Measurements from ENCODE around the gene FAM78A. TPM values are rescaled to one million over a fixed set of nuclear protein-coding genes. Genes with fewer than 3 reads are reported as not detected.
A peak's percentile ranks its signal among the peaks of the same experiment; 100 is the strongest.

The FAM78A gene
- total RNA-seq, result 100 to 1,000 TPM in 1 of 2 experiments, 10 to 100 TPM in 1; 99.2 to 101 TPM

- Mint-ChIP-seq H3K9me3 (ENCODE audit: insufficient read depth) (no peaks in the 10 kb centered on the region), H3K27ac (peak within 1 kb of the TSS; percentile 99), H3K4me3 (peak within 1 kb of the TSS; percentile 99), H3K4me1 (ENCODE audit: low read depth) (peaks cover 30% of the 10 kb centered on the region), H3K27me3 (ENCODE audit: low read depth) (peaks cover 4% of the 10 kb centered on the region), H3K36me3 (ENCODE audit: low read depth) (peaks cover 52% of the 10 kb centered on the region)
- ATAC-seq (no peak), DNase-seq (peak; percentile 63)
- POLR2A ChIA-PET, result interaction anchor here (0.5 to 11.6 kb wide), 4 partner anchors 9 to 205 kb away, joined by 4 to 330 read pairs (median 12); no protein-coding TSS in a partner anchor
- CTCF ChIA-PET, result interaction anchor here (1.6 to 11.6 kb wide), 3 partner anchors 9 to 98 kb away, joined by 6 to 163 read pairs (median 19); no protein-coding TSS in a partner anchor
Measured at GRCh38 chr9:131276094-131276888, at the start of gene FAM78A. Gene FAM78A, minus strand, starts transcription at chr9:131276510. Its CDS starts 331 bp downstream, at chr9:131276179.

GRCh38 chr9:131324736-131325679, 48.7 kb upstream of the FAM78A start:
- no peaks in the 10 kb centered on the region for H3K9me3 Mint-ChIP-seq (ENCODE audit: insufficient read depth)
- H3K4me3 Mint-ChIP-seq, result no peak overlapping the region
- no peak for ATAC-seq
- H3K27me3 Mint-ChIP-seq (ENCODE audit: low read depth), result peaks cover 4% of the 10 kb centered on the region
- CTCF ChIA-PET, result interaction anchor here (0.9 to 1.2 kb wide), 3 partner anchors 11 to 145 kb away, joined by 3 to 4 read pairs (median 3); no protein-coding TSS in a partner anchor
- no peak overlapping the region for H3K27ac Mint-ChIP-seq
- POLR2A ChIA-PET, result no interaction called here
- no peaks in the 10 kb centered on the region for H3K36me3 Mint-ChIP-seq (ENCODE audit: low read depth)
- no peak for DNase-seq
- H3K4me1 Mint-ChIP-seq (ENCODE audit: low read depth), result no peaks in the 10 kb centered on the region

GRCh38 chr9:131323629-131324028, 47.3 kb upstream of the FAM78A start:
- Mint-ChIP-seq H3K27ac (no peak overlapping the region), H3K36me3 (ENCODE audit: low read depth) (no peaks in the 10 kb centered on the region), H3K4me3 (no peak overlapping the region), H3K27me3 (ENCODE audit: low read depth) (peaks cover 1% of the 10 kb centered on the region), H3K9me3 (ENCODE audit: insufficient read depth) (no peaks in the 10 kb centered on the region), H3K4me1 (ENCODE audit: low read depth) (no peaks in the 10 kb centered on the region)
- ATAC-seq (no peak), DNase-seq (no peak)
- ChIA-PET POLR2A (no interaction called here), CTCF (no interaction called here)

- Mint-ChIP-seq H3K27me3 (ENCODE audit: low read depth) (no peaks in the 10 kb centered on the region), H3K36me3 (ENCODE audit: low read depth) (no peaks in the 10 kb centered on the region), H3K4me3 (no peak overlapping the region), H3K4me1 (ENCODE audit: low read depth) (no peaks in the 10 kb centered on the region), H3K9me3 (ENCODE audit: insufficient read depth) (no peaks in the 10 kb centered on the region), H3K27ac (no peak overlapping the region)
- CTCF ChIA-PET, result interaction anchor here (0.7 kb wide), 1 partner anchor 167 kb away, joined by 3 read pairs; no protein-coding TSS in a partner anchor
- DNase-seq, result no peak
- no peak for ATAC-seq
- POLR2A ChIA-PET, result no interaction called here
Measured at GRCh38 chr9:131320031-131320685, 43.8 kb upstream of the FAM78A start.

- Mint-ChIP-seq H3K27ac (no peak overlapping the region), H3K9me3 (ENCODE audit: insufficient read depth) (no peaks in the 10 kb centered on the region), H3K4me3 (no peak overlapping the region), H3K27me3 (ENCODE audit: low read depth) (no peaks in the 10 kb centered on the region), H3K4me1 (ENCODE audit: low read depth) (no peaks in the 10 kb centered on the region), H3K36me3 (ENCODE audit: low read depth) (no peaks in the 10 kb centered on the region)
- ChIA-PET POLR2A (no interaction called here), CTCF (no interaction called here)
- DNase-seq, result no peak
- ATAC-seq, result no peak
Measured at GRCh38 chr9:131319486-131319885, 43.2 kb upstream of the FAM78A start.

- H3K27me3 Mint-ChIP-seq (ENCODE audit: low read depth), result no peaks in the 10 kb centered on the region
- CTCF ChIA-PET, result interaction anchor here (0.7 to 0.9 kb wide), 2 partner anchors 9 to 18 kb away, joined by 3 read pairs; no protein-coding TSS in a partner anchor
- no peak for DNase-seq
- no peaks in the 10 kb centered on the region for H3K4me1 Mint-ChIP-seq (ENCODE audit: low read depth)
- no peak overlapping the region for H3K27ac Mint-ChIP-seq
- ATAC-seq, result no peak
- no peak overlapping the region for H3K4me3 Mint-ChIP-seq
- H3K9me3 Mint-ChIP-seq (ENCODE audit: insufficient read depth), result no peaks in the 10 kb centered on the region
- H3K36me3 Mint-ChIP-seq (ENCODE audit: low read depth), result no peaks in the 10 kb centered on the region
- POLR2A ChIA-PET, result no interaction called here
Measured at GRCh38 chr9:131318231-131319085, 42.1 kb upstream of the FAM78A start.

GRCh38 chr9:131312822-131313770, 36.8 kb upstream of the FAM78A start:
- no peak overlapping the region for H3K27ac Mint-ChIP-seq

GRCh38 chr9:131312246-131312645, 35.9 kb upstream of the FAM78A start:
- ChIA-PET POLR2A (no interaction called here), CTCF (interaction anchor here (2.1 kb wide), 1 partner anchor 134 kb away, joined by 7 read pairs; no protein-coding TSS in a partner anchor)
- ATAC-seq, result no peak
- H3K36me3 Mint-ChIP-seq (ENCODE audit: low read depth), result no peaks in the 10 kb centered on the region
- H3K27ac Mint-ChIP-seq, result no peak overlapping the region
- H3K9me3 Mint-ChIP-seq (ENCODE audit: insufficient read depth), result no peaks in the 10 kb centered on the region
- H3K4me3 Mint-ChIP-seq, result no peak overlapping the region
- DNase-seq, result no peak
- no peaks in the 10 kb centered on the region for H3K27me3 Mint-ChIP-seq (ENCODE audit: low read depth)
- H3K4me1 Mint-ChIP-seq (ENCODE audit: low read depth), result peaks cover 11% of the 10 kb centered on the region

More at GRCh38 chr9:131312822-131313770, 36.8 kb upstream of the FAM78A start:
- Mint-ChIP-seq H3K4me1 (ENCODE audit: low read depth) (peaks cover 11% of the 10 kb centered on the region), H3K36me3 (ENCODE audit: low read depth) (no peaks in the 10 kb centered on the region), H3K4me3 (no peak overlapping the region), H3K9me3 (ENCODE audit: insufficient read depth) (no peaks in the 10 kb centered on the region), H3K27me3 (ENCODE audit: low read depth) (no peaks in the 10 kb centered on the region)
- CTCF ChIA-PET, result no interaction called here
- POLR2A ChIA-PET, result no interaction called here
- no peak for DNase-seq
- ATAC-seq, result no peak

- Mint-ChIP-seq H3K27ac (peak overlapping the region; percentile 86), H3K4me3 (peak overlapping the region; percentile 40), H3K4me1 (ENCODE audit: low read depth) (peaks cover 11% of the 10 kb centered on the region), H3K9me3 (ENCODE audit: insufficient read depth) (no peaks in the 10 kb centered on the region), H3K27me3 (ENCODE audit: low read depth) (no peaks in the 10 kb centered on the region), H3K36me3 (ENCODE audit: low read depth) (no peaks in the 10 kb centered on the region)
- DNase-seq, result peak; percentile 79
- POLR2A ChIA-PET, result interaction anchor here (0.5 to 0.9 kb wide), 4 partner anchors 55 to 209 kb away, joined by 3 read pairs; partner anchors contain the start of gene NUP214
- CTCF ChIA-PET, result interaction anchor here (1.3 to 2.1 kb wide), 3 partner anchors 25 to 133 kb away, joined by 3 to 7 read pairs (median 7); no protein-coding TSS in a partner anchor
- peak; percentile 94 for ATAC-seq
Measured at GRCh38 chr9:131310833-131311554, 34.7 kb upstream of the FAM78A start.

Measured in activated CD8-positive, alpha-beta T cell treated with anti-CD3 and anti-CD28 coated beads, Interleukin-2, amount 10 ng/mL, durations not matched to agents 7 days and 5 days (primary cell).